Measurements from ENCODE around the gene CCNE1.

- TF ChIP-seq CTCF (IDR thresholded peaks at IDR 0.05), result no peak
- TF ChIP-seq POLR2A (IDR thresholded peaks at IDR 0.05), result no peak
These were observed 47.4 kb upstream of the CCNE1 start for GRCh38 chr19:29764361-29764760.

Data from Peyer's patch (tissue), 4 donors.